ENCODE data around the gene FBXW7. TPM values are rescaled to one million over a fixed set of nuclear protein-coding genes. Genes with fewer than 3 reads are reported as not detected.

FBXW7 gene
- total RNA-seq, 4 donors from 2014 or later, result 72.2 to 105 (median 87.1) TPM

GRCh38 chr4:152307669-152308068 is 228.2 kb downstream of the FBXW7 start:
- Histone ChIP-seq H3K36me3 (no peaks in the 10 kb centered on the region), H3K4me3 (replicated peaks in 1 of 3) (no peak overlapping the region), H3K9me3 (no peaks in the 10 kb centered on the region), H3K27me3 (no peaks in the 10 kb centered on the region), H3K27ac (no peak overlapping the region), H3K4me1 (no peaks in the 10 kb centered on the region)
- 56 to 72% methylated on average over 8 of the region's 8 CpGs for WGBS, 2 donors
- TF ChIP-seq, protein P1, sequence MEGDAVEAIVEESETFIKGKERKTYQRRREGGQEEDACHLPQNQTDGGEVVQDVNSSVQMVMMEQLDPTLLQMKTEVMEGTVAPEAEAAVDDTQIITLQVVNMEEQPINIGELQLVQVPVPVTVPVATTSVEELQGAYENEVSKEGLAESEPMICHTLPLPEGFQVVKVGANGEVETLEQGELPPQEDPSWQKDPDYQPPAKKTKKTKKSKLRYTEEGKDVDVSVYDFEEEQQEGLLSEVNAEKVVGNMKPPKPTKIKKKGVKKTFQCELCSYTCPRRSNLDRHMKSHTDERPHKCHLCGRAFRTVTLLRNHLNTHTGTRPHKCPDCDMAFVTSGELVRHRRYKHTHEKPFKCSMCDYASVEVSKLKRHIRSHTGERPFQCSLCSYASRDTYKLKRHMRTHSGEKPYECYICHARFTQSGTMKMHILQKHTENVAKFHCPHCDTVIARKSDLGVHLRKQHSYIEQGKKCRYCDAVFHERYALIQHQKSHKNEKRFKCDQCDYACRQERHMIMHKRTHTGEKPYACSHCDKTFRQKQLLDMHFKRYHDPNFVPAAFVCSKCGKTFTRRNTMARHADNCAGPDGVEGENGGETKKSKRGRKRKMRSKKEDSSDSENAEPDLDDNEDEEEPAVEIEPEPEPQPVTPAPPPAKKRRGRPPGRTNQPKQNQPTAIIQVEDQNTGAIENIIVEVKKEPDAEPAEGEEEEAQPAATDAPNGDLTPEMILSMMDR (IDR thresholded peaks at IDR 0.05), result no peak
- intact Hi-C loops (cut with DNase I), result no loop called here
- no peak for DNase-seq

GRCh38 chr4:152306541-152306940 is 229.4 kb downstream of the FBXW7 start:
- no peaks in the 10 kb centered on the region for H3K27me3 ChIP-seq
- no peak overlapping the region for H3K4me3 ChIP-seq (replicated peaks in 1 of 3)
- TF ChIP-seq POLR2A (IDR thresholded peaks at IDR 0.05), result no peak
- TF ChIP-seq, protein P1 (IDR thresholded peaks at IDR 0.05), result no peak
- H3K36me3 ChIP-seq, result no peaks in the 10 kb centered on the region
- WGBS, 2 donors, result 86% methylated on average over 1 of the region's 1 CpG
- H3K4me1 ChIP-seq, result no peaks in the 10 kb centered on the region
- DNase-seq, result no peak
- no peaks in the 10 kb centered on the region for H3K9me3 ChIP-seq
- intact Hi-C loops (cut with DNase I), result no loop called here
- no peak overlapping the region for H3K27ac ChIP-seq

- WGBS, 2 donors, result 72 to 80% methylated on average over 5 of the region's 5 CpGs
- intact Hi-C loops (cut with DNase I), result no loop called here
- Histone ChIP-seq H3K27me3 (no peaks in the 10 kb centered on the region), H3K27ac (no peak overlapping the region), H3K4me3 (replicated peaks in 1 of 3) (no peak overlapping the region), H3K4me1 (no peaks in the 10 kb centered on the region), H3K9me3 (no peaks in the 10 kb centered on the region), H3K36me3 (no peaks in the 10 kb centered on the region)
- no peak for DNase-seq
- TF ChIP-seq, protein P1 (IDR thresholded peaks at IDR 0.05), result no peak
- no peak for TF ChIP-seq POLR2A (IDR thresholded peaks at IDR 0.05)
These were observed 231.7 kb downstream of the FBXW7 start for GRCh38 chr4:152304220-152304619.

DNA sequence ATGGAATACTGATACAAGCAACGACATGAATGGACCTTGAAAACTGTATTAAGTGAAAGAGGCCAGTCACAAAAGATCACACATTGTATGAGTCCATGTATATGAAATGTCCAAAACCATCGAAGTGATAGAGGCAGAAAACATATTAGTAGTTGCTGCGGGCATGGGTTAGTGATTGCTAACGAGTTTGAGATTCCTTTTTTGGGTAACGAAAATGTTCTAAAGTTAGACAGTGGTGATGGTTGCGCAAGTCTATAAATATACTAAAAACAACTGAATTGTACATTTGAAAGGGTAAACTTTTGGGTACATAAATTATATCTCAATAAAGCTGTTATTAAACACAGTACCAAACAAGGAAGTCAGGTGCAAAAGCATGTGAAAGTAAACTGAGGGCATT is 234.5 kb downstream of the FBXW7 start:
- intact Hi-C loops (cut with DNase I), result no loop called here
- Histone ChIP-seq H3K9me3 (no peaks in the 10 kb centered on the region), H3K36me3 (no peaks in the 10 kb centered on the region), H3K27ac (no peak overlapping the region), H3K4me1 (no peaks in the 10 kb centered on the region), H3K4me3 (replicated peaks in 1 of 3) (no peak overlapping the region), H3K27me3 (no peaks in the 10 kb centered on the region)
- 88 to 94% methylated on average over 6 of the region's 6 CpGs for WGBS, 2 donors
- TF ChIP-seq, protein P1 (IDR thresholded peaks at IDR 0.05), result no peak
- no peak for TF ChIP-seq POLR2A (IDR thresholded peaks at IDR 0.05)
- no peak for DNase-seq

- intact Hi-C loops (cut with DNase I), result no loop called here
- Histone ChIP-seq H3K9me3 (no peaks in the 10 kb centered on the region), H3K4me1 (no peaks in the 10 kb centered on the region), H3K4me3 (replicated peaks in 1 of 3) (no peak overlapping the region), H3K27me3 (no peaks in the 10 kb centered on the region), H3K36me3 (no peaks in the 10 kb centered on the region), H3K27ac (no peak overlapping the region)
- 88 to 92% methylated on average over 3 of the region's 3 CpGs for WGBS, 2 donors
- no peak for DNase-seq
- TF ChIP-seq, protein P1 (IDR thresholded peaks at IDR 0.05), result no peak
- TF ChIP-seq POLR2A (IDR thresholded peaks at IDR 0.05), result no peak
These were observed 236.3 kb downstream of the FBXW7 start for GRCh38 chr4:152299553-152299952.

All from thyroid gland (tissue), 4 donors.